Pancreas (tissue), 10 donors: ENCODE results near the gene NTNG1. TPM values are rescaled to one million over a fixed set of nuclear protein-coding genes. Genes with fewer than 3 reads are reported as not detected.

ENCODE experiments used
- ATAC-seq, 4 donors: fragments of 200-7000 bp; cut with Tn5 transposase; one replicate each; pipeline versions ENCODE4 v1.8.0 to v1.9.1; 2020; ENCODE audit warnings: mild to moderate bottlenecking in 4 of 4, moderate library complexity in 4 of 4
- DNase-seq, 6 donors: peaks; one replicate each; pipeline ENCODE4 v3.0.0-alpha.2; 2020
- FAIRE-seq: peaks from 2 replicates; lab custom pipeline; 2012; peaks lifted over from hg19 to GRCh38; lab: Jason Lieb, UNC
- H3K27ac ChIP-seq, 4 donors: fragments of 200-600 bp; sonication (generic); 1 replicate in 3 of 4; 2 replicates in 1 of 4; pipeline versions ENCODE4 v1.5.0 to v1.8.0; 2020
- H3K27me3 ChIP-seq, 4 donors: fragments of 200-600 bp; one replicate each; pipeline ENCODE4 v1.8.0; 2021
- H3K36me3 ChIP-seq, 3 donors: fragments of 200-600 bp; sonication (generic) in 1 of 3; one replicate each; pipeline versions ENCODE4 v1.5.0 to v1.8.0; 2020 to 2021
- H3K4me1 ChIP-seq, 3 donors: fragments of 200-600 bp; one replicate each; pipeline ENCODE4 v1.8.0; 2021
- H3K4me3 ChIP-seq, 4 donors: fragments of 200-600 bp; sonication (generic) in 2 of 4; one replicate each; pipeline versions ENCODE4 v1.5.0 to v1.8.0; 2020 to 2021
- H3K9me3 ChIP-seq, 4 donors: fragments of 200-600 bp; one replicate each; pipeline ENCODE4 v1.8.0; 2021
- CTCF ChIP-seq, 4 donors: fragments of 200-600 bp; sonication (generic) in 3 of 4; IDR thresholded peaks; one replicate each; pipeline versions ENCODE4 v1.5.0 to v1.8.0; 2021; ENCODE audit warnings: antibody characterized with exemption in 4 of 4
- WGBS, 2 donors: extraction: QIAGEN DNeasy Blood & Tissue Kit; methylation state at CpG; one replicate each; pipeline ENCODE4 v1.1.7; 2013; 5-methylcytosine and 5-hydroxymethylcytosine counted together
- intact Hi-C, 3 donors: fragments of 100-400 bp; cut with DNase I; formaldehyde crosslinking; loops; one replicate each; pipeline versions ENCODE4 v1.11.1 to v1.14.2; 2022
- polyA plus RNA-seq, 2 donors: library from polyadenylated mRNA; stranded (reverse); fragments of 200-250 nt; gene quantifications; one replicate each; pipeline ENCODE4 v1.2.3, GENCODE V29; 2013
- total RNA-seq, 6 donors: library from RNA; stranded (reverse); fragmentation: NEBNext Ultra II Directional in 4 of 6; extraction: Animal tissue kit (Norgen Biotek cat#: 25700) in 4 of 6; gene quantifications; one replicate each; pipeline versions ENCODE4 v1.2.1 to v1.2.4, GENCODE V29; 2021 to 2023
- donor health status: healthy with polysubstance abuse.
- donor health status: DM: no; HTN: no; CAD: no; lungs with moderate emphysema.
- donor health status: DM: no; HTN: no; CAD: no.
- donor health status: control.
- donor health status: control.
- donor health status: Bipolar disorder and iron deficiency.
- donor health status: DM: yes; HTN: yes; CAD: no.
- donor health status: DM: no; HTN: no; CAD: no.
- donor health status: DM: no; HTN: no; CAD: no.
- donor health status: DM: yes; HTN: yes; CAD: no.

Gene NTNG1
- total and polyA plus RNA-seq, 8 donors, result 0.04 to 1.3 (median 0.23) TPM; not detected in 1

GRCh38 chr1:107274227-107274626 lies 133.4 kb downstream of the NTNG1 start:
- Histone ChIP-seq H3K4me1 (no peaks in the 10 kb centered on the region), H3K36me3 (no peaks in the 10 kb centered on the region), H3K27me3 (no peaks in the 10 kb centered on the region), H3K4me3 (no peak overlapping the region), H3K9me3 (no peaks in the 10 kb centered on the region), H3K27ac (no peak overlapping the region)
- no peak for ATAC-seq
- 60 to 78% methylated on average over 1 of the region's 1 CpG for WGBS, 2 donors
- DNase-seq, result no peak
- intact Hi-C loops, result no loop called here
- FAIRE-seq, result no peak
- no peak for TF ChIP-seq CTCF (IDR thresholded peaks at IDR 0.05)

- no peaks in the 10 kb centered on the region for H3K36me3 ChIP-seq
- H3K27ac ChIP-seq, result no peak overlapping the region
- intact Hi-C loops, result no loop called here
- H3K9me3 ChIP-seq, result no peaks in the 10 kb centered on the region
- ATAC-seq (no peak), FAIRE-seq (no peak), DNase-seq (no peak)
- no peak overlapping the region for H3K4me3 ChIP-seq
- H3K27me3 ChIP-seq, result no peaks in the 10 kb centered on the region
- no peaks in the 10 kb centered on the region for H3K4me1 ChIP-seq
- WGBS, 2 donors, result 18 to 19% methylated on average over 1 of the region's 1 CpG
- TF ChIP-seq CTCF (IDR thresholded peaks at IDR 0.05), result no peak
These were observed 135.4 kb downstream of the NTNG1 start for GRCh38 chr1:107276247-107276646.

GRCh38 chr1:107277022-107277421 lies 136.2 kb downstream of the NTNG1 start:
- Histone ChIP-seq H3K27ac (no peak overlapping the region), H3K27me3 (no peaks in the 10 kb centered on the region), H3K9me3 (no peaks in the 10 kb centered on the region), H3K4me1 (no peaks in the 10 kb centered on the region), H3K36me3 (no peaks in the 10 kb centered on the region), H3K4me3 (no peak overlapping the region)
- ATAC-seq, result peak in 3 of 4 donors; percentile 30 to 56 (median 41)
- no peak for FAIRE-seq
- peak in 2 of 6 donors; percentile 3 to 9 for DNase-seq
- peak in 1 of 4 donors; percentile 6 for TF ChIP-seq CTCF (IDR thresholded peaks at IDR 0.05)
- WGBS, 2 donors, result 5 to 12% methylated on average over 4 of the region's 4 CpGs
- intact Hi-C loops, result no loop called here

GRCh38 chr1:107286125-107286524 lies 145.3 kb downstream of the NTNG1 start:
- no peak for DNase-seq
- no peaks in the 10 kb centered on the region for H3K27me3 ChIP-seq
- 64 to 70% methylated on average over 4 of the region's 4 CpGs for WGBS, 2 donors
- no peak for ATAC-seq
- TF ChIP-seq CTCF (IDR thresholded peaks at IDR 0.05), result no peak
- no peaks in the 10 kb centered on the region for H3K9me3 ChIP-seq
- H3K4me3 ChIP-seq, result no peak overlapping the region
- no peak overlapping the region for H3K27ac ChIP-seq
- intact Hi-C loops, result no loop called here
- FAIRE-seq, result no peak
- no peaks in the 10 kb centered on the region for H3K4me1 ChIP-seq
- no peaks in the 10 kb centered on the region for H3K36me3 ChIP-seq

GRCh38 chr1:107291987-107292386 lies 151.1 kb downstream of the NTNG1 start:
- no peak for FAIRE-seq
- Histone ChIP-seq H3K4me1 (no peaks in the 10 kb centered on the region), H3K36me3 (no peaks in the 10 kb centered on the region), H3K9me3 (no peaks in the 10 kb centered on the region), H3K27me3 (no peaks in the 10 kb centered on the region), H3K4me3 (no peak overlapping the region), H3K27ac (no peak overlapping the region)
- TF ChIP-seq CTCF (IDR thresholded peaks at IDR 0.05), result no peak
- no peak for ATAC-seq
- WGBS, 2 donors, result 64 to 80% methylated on average over 5 of the region's 5 CpGs
- no peak for DNase-seq
- intact Hi-C loops, result no loop called here
